GM19328 (cell line): Measurements from ENCODE around the gene ADK.

Experiments
- ATAC-seq: cut with Tn5 transposase; IDR thresholded peaks from one replicate; pipeline ENCODE4 v1.9.1; 2021; ENCODE audit warnings: mild to moderate bottlenecking, moderate library complexity; ENCODE audit not compliant: unreplicated experiment

The ADK gene

DNA sequence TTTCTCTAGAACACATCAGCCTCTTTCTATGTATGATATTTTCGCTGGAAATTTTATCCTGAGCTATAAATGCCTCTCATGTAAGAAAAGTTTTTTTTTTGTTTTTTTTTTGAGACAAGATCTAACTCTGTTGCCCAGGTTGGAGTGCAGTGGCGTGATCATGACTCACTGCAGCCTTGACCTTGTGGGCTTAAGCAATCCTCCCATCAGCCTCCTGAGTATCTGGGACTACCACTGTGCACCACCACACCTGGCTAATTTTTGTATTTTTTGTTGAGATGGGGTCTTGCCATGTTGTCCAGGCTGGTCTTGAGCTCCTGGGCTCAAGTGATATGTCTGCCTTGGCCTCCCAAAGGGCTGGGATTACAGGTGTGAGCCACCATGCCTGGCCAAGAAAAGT is 80.4 kb downstream of the ADK start:
- no peak for ATAC-seq

DNA sequence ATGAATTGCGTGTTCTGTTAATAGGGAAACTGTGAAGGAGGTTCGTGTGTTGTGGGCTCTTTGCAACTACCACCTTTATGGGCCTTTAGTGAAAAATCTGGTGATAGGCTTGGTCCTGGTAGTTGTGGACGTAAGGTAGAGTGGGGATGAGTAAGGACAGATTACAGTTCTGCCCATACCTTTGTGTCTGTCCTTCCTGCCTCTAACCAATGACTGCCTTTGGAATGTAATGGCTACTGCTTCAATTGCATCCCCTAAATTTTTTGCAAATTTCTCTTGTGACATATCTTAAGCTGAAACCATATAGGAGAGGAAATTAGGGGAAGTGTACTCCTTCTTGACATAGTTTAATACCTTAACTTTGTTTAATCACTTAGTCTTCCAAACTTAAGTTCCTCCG is 82.3 kb downstream of the ADK start:
- no peak for ATAC-seq

DNA sequence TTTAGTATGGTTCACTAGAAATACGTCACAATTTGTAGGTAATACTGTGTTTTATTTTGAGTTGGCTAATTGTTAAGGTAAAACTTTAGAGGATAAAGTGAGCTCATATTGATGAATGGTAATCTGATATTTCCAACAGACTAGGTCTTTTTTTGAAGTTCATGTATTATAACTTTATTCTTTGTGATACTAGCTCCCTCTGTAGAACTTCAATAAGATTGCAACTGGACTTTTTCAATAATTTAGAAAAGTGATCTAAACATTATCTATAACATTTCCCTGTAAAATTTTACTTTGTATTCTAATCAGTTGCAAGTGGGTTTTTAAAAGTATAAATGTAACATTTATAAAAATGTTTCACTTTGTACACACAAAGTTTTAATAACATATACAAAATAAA is 83.5 kb downstream of the ADK start:
- no peak for ATAC-seq

DNA sequence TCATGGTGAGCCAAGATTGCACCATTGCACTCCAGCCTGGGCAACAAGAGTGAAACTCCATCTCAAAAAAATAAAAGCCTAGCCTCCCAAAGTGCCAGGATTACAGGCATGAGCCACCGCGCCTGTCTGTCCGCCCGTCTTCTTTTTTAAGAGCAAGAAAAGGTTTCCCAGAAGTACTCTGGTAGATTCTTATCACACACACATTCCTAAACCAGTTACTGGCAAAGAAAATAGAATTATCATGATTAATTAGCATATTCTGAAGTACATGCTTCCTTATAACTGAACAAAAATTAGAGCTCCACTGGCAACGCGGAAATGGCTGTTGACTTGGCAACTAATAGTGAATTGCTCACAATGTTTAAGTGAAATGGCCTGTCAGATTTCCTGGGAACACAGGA is 87.0 kb downstream of the ADK start:
- ATAC-seq = no peak

DNA sequence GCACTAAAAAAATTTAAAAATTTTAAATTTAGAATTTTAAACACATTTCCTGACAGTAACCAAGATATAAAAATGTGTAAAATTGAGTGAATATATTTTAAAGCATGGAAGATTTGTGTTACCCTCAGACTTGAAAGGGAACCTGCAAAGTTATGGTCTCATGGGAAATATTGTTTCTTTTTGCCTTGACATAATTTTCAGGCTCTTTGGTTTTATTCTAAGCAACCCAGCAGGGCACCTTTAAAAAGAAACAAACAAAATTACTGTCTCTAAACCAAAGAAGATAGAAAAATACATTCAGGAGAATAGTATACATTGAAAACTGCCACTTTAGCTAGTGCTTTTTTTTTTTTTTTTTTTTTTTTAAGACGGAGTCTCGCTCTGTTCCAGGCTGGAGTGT is 87.5 kb downstream of the ADK start:
- no peak for ATAC-seq

DNA sequence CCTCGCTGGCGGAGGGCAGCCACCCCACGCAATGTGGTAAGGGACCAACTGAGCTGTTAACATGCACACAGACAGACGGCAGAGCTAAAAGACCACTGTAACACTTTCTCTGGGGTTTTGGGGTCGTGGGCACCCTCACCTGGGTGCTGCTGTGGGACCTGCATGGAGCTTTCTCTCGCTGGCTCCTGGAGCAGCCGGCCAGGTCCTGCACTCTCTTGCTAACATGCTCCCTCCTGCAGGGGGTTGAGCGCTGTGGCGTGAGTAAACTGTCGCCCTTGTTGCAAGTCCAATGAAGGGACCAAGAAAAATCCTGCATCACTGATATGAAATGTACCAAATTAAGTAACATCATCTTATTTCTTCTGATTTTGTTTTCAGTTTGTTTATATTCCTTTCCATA is 92.0 kb downstream of the ADK start:
- no peak for ATAC-seq

DNA sequence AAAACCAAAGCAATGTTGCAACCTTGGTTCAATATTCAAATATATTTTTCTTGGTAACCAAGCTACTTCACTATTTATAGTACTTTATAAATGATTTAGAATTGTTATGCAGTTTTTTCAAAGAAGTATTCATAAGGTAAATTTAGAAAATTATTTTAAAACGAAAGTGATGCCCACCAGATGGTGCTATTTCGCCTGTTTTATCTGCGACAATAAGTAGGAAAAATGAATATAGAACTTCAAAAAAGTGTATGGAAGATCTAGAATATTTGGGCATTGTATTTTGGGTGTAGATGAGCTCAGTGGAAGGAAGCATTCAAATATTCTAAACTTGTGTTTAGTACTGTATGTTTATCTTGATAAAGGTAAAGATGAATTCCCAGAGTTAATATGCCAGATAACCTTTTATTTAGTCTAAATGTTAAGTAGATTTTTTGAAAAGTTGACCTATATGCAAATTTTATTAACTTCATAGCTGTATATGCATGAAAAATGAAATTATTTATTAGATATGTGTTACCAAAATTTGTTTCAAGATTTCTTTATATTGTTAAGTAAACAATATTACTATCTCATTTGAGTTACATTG is 93.2 kb downstream of the ADK start:
- ATAC-seq = no peak

DNA sequence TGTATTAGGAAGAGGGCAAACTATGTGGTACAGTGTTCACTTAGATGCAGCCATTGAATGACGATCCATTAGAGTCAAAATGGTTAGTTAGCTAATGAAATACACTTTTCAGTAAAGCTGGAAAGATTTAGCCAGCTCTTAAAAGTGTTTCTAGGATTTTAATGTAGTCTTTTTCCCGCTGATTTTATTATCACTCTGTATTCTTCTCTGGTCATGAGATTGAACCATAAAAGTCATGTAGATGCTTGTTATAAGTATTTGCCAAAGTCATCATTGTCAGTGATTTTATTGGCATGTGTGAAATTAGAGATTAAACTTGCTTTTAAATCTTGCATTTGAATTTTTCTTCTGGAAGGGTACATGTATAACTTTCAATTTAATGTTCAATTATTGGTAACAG is 93.8 kb downstream of the ADK start:
- no peak for ATAC-seq

DNA sequence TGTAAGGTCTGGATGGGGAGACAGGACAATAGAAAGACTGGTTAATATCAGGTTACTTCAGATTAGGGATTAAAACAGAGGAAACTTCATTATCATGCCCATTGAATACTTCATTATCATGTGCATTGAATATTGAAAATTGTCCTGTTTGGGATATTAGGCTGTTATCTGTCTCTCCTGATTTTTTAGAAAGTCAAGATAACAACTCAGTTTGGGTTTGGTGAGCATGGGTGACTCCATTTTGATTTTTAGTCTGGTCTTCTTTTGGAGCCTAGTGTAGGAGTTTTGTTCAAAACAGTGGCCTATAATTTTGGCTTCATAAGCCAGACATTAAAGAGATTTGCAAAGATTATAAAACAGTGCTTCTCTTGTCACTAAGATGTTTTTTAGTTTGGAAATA is 95.5 kb downstream of the ADK start:
- ATAC-seq = no peak

DNA sequence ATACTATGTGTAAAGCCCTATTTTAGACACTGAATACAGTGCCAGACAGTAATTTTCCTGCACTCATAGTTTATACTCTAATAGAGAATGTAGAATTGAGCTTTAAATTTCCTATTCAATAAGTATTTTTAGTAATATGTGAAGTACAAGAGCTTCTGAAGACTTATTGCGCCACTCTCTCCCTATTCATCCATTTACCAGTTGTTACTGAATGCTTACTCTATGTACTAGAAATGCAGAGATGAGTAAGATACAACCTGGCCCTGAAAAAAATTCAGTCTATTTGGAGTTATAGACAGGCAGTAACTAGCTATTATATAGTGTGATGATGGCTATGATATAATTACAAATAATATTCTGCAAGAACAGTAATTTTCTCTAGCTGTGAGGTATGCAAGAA is 98.8 kb downstream of the ADK start:
- no peak for ATAC-seq

DNA sequence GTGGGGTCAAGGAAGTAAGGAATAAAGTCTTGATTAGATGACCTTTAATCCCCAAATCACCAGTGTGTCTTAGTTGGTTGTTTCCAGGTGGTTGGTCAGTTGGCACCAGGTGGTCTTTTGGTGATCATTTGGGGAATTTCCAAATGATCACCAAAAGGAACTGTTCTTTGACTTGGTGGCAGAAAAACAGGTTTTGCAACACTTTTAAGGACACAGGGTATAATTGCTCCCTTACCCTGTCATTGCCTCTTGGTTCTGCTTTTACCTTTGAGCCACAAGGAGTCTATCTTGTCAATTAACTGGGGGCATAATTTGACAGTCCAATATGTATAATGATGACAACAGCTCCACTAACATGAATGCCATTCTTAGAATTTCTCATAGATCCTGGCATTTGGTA is 104.2 kb downstream of the ADK start:
- no peak for ATAC-seq

DNA sequence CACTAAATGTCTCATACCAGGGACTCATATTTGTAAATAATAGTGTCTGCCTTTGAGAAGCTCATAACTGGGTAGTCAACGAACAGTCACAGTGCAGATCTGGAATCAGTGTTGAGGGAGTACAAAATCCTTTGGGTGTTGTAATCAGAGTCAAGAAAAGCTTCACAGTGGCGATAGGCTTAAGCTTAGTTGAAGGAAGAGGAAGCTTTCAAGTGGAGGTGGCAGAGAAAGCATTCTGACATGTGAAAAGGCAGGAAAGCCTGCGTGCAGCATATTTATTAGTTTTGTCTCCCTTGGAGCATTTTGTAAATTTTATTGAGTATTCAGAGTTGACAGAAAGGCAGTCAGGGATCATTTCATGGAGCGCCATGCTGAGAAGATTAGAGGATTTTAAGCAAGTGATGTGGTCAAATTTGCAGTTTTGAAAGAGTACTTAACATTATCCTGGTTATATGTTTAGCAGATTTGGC is 104.9 kb downstream of the ADK start:
- ATAC-seq = no peak

DNA sequence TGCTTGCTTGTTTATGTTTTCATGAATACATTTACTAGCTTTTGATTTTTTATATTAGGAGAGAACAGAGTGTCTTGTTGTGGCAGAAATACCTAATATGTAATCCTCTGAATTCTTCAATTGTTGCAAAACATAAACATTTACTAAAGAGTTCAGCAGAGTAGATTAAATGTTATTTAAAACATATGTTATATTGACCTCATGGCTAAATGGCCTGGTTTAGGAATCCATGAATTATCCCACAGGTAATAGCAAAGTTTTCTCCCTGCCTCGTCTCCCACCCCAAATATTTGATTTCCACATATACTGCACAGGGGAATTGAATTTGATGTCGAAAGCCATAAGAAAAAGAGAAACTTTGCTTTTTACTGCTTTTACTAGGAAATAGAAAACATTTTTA is 111.8 kb downstream of the ADK start:
- ATAC-seq = no peak

DNA sequence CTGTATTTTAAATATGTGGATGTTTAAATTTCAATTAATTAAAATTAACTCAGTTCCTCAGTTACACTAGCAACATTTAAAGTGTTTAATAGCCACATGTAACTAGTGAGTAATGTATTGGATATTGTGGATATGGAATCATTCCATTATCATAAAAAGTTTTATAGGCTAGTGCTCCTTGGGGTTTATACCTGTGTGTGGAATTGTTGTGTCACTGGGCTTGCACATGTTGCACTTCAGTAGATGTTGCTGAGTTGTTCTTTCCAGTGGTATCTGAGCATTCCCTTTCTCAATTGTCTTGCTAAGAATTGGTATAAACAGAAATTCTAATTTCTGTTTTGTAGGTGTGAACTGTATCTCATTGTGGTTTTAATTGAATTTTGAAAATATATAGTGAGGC is 113.0 kb downstream of the ADK start:
- no peak for ATAC-seq

DNA sequence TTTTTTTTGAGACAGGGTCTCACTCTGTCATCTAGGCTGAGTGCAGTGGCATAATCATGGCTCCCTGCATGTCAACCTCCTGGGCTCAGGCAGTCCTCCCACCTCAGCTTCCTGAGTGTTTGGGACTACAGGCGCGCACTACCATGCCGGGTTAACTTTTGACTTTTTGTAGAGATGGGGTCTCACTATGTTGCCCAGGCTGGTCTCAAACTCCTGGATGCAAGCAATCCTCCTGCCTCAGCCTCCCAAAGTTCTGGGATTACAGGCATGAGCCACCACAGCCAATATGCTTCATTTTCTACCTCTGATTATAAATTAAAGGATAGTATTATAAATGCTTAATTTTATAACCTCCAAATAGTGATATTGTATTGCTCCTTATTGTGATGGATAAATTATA is 121.3 kb downstream of the ADK start:
- ATAC-seq = no peak

DNA sequence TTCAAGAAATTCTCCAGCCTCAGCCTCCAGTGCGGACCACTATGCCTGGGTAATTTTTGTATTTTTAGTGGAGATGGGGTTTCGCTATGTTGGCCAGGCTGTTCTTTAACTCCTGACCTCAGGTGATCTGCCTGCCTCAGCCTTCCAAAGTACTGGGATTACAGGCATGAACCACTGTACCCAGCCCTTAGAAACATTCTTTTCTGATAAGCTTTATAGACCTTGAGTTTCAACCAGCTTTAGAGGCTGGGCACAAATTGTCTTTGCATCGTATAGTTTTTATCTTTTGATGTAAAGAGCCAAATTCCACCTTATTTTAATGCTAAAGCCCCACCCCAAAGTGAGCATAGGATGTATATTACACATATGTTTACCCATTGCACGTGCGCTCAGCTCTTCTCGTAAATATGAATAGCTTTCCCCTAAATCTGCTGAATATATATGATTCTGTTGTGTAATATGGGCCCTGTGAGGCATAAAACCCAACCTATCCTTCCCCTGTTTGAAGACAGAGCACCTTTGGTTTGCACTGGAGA is 124.8 kb downstream of the ADK start:
- ATAC-seq = no peak

DNA sequence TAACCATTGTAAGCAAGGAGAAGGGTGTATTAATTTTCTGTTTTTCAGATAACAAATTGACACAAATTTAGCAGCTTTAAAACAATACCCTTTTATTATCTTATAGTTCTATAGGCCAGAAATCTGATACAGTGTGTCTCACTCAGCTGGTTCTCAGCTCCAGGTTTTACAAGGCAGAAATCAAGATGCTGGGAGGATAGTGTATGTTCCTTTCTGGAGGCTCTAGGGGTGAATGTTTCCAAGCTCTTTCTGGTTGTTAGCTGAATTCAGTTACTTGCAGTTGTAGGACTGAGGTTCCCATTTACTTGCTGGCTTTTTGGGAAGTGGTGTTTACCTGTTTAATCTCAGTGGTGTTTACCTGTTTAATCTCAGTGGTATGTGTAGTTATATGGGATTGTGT is 125.4 kb downstream of the ADK start:
- ATAC-seq = no peak

DNA sequence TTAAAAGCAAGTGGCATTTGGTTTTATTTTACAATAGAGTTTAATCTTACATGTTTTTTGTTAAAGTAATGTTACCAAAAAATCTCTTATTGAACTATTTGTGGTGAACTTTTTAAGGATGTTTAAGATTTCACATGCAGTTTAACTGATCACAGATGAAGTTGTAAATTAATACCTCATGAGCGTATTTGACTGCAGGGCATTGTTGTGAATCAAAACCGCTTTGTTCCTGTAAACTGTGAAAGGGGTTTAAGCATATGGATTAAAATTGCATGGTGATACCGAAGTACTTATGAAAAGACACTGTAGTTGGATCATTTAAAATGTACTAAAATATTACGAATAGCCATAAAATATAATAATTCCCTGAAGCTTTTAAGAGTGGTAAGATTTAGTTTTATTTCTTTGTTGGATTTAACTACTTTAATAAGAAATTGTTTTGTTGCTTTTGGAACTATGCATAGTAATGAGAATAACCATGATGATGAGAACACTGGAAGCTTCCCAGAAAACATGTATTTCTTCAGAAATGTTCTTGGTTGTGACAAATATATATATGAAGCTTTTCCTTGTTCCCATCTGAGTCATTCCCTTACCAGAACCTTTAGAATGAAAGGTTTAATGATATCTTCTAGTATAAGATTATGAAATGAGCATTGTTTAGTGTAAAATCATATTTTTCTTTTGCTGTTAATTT is 131.3 kb downstream of the ADK start:
- no peak for ATAC-seq

DNA sequence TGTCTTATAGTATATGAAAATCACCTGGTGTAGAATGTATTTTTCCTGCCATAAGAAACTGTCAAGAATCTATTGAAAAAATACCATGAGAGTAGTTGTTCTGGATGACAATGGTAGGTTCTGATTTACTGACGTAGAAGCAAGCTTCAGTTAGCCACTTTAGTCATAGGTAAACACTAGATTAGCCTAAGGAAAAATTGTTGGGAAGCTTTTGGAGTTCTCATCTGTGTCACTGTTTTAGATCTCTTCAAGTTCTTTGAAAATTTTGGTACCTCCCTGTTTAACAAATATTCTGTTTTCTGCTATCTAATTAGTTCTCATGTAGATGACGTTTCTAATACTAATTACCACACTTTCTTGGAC is 131.8 kb downstream of the ADK start:
- no peak for ATAC-seq

DNA sequence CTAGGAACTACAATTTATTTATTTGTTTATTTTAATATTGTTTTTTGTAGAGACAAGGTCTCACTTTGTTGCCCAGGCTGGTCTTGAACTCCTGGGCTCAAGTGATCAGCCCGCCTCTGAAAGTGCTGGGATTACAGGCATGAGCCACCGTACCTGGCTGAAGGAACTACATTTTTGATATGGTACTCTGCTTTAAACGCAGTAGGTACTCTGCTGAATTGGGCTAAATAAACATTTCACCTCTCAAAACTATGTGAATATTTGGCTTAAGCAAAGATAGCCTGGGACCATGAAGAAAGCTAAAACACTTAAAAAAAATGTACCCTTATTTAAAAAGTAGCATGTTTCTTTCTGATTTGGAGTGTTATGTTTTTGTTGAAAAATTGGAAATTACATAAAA is 138.2 kb downstream of the ADK start:
- no peak for ATAC-seq

DNA sequence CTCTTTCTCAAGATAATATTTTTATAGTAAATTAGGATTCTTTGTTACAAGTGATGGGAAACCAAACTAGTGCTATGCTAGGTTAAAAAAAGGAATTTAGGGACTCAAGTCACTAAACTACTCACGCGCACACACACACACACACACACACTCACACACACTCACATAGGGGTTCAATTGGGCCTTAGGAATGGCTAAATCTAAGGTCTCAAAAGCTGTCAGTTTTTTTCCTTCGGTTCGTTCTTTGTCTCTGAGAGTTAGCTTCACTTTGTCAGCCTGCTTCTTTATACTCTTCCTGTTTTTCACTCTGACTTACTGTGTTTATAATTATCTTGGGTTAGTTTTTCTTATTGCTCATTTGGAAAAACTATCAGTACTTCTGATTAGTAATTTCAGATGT is 138.9 kb downstream of the ADK start:
- ATAC-seq = no peak

DNA sequence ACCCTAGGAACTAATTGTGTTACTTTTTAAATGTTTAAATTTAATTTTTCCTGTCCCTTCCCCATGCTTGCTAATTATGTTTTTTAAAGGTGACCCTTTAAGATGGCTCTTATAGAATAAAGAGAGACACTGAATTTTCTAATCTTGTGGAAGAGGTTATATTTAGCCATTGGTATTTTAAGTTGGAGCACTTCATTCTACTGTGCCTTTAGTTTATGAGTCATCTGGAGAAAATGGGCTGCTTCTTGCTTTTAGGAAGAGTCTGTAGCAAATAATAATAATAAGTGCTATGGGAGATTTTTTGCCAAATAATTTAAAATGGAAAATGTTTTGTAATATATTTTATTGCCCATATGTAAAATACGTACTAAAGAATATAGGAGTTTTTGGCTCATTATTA is 139.7 kb downstream of the ADK start:
- no peak for ATAC-seq

DNA sequence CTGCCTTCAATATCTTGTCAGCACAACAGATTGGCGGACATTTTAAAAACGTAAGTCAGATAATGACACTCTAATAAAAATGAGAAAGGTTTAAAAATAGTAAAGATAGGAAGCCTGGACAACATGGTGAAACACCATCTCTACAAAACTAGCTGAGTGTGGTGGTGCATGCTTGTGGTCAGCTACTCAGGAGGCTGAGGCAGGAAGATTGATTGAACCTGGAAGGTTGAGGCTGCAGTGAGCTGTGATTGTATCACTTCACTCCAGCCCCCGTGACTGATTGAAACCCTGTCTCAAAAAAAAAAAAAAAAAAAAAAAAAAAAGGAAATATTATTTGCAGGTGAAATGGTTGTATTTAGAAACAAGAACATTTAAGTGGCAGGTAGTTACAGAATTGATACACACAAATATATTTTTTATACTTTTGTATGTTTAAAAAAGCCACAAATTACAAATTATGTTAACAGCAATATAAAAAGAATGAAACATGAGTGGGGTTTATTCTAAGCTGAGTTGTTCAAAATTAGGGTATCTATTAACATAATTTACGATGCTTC is 141.9 kb downstream of the ADK start:
- no peak for ATAC-seq
